ENCODE measurements around the gene ANKRD20A1.
"Not testable (repeated sequence)": the region's sequence is repeated elsewhere in the genome, so short reads cannot be mapped to it uniquely, and the experiment has no call there.

Gene ANKRD20A1

DNA sequence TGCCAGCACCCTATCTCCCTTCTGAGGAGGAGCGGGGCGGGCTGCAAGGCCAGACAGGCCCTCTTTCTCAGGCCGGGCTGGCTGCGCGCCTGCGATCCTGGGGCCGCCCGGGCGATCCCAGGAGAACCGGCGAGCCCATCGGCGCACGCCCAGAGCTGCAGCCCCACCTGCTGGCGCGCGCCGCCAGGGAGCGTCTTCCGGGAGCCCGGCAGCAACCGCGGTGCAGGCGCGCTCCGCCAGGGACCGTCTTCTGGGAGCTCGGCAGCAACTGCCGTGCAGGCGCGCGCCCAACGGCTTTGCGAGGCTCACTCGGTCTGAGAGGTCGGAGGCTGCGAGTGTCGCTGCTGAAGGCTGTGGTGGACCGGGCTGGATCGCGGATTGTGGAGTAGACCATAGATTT, at the start of gene ANKRD20A1:
Gene ANKRD20A1 (plus strand): TSS at position 61 of the 400 bp plus-strand sequence. CDS start 496 bp downstream, outside the sequence.
- not testable (repeated sequence) for DNase-seq

DNA sequence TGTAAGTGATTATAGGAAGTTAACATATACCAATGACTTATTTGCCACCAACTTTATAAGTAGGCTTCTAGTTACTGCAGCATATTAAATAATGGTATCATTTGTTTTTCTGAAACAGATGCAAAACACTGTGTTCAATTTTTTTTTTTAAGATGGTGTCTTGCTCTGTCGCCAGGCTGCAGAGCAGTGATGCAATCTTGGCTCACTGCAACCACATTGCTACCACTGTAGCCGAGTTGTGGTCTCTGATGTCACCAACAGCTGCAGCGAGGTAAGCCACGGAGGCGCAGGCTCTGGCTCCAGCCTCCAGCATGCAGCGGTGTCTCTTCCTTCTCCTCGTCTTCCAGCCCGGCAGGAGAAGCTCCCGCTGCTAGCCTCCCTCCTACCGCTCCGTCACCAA, 26.6 kb upstream of the ANKRD20A1 start:
- DNase-seq = not testable (repeated sequence)

All from GF-D8 (cell line).